ENCODE measurements around the gene SLC6A8. TPM values are rescaled to one million over a fixed set of nuclear protein-coding genes. Genes with fewer than 3 reads are reported as not detected.
A peak's percentile ranks its signal among the peaks of the same experiment; 100 is the strongest.

SLC6A8 gene
- total RNA-seq, 1 donor from 2014 or later = 13.0 TPM

DNA sequence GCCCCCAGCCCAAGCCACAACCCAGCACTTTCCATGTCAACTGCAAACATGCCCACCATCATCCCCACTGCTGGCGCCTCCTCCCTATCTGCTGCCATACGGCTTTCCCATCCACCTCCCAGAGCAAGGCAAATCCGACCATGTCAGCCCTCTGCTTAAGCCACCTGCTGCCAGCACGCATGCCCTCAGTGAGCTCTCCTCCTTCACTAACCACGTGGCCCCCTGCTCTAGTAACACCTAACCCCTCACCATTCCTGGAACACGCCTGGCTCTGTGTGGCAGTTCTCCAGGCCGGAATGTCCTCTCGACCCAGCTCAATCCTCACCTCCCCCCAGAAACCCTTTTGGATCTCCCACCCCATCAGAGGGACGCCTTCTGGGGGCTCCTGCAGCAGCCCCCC lies 19.1 kb downstream of the SLC6A8 start:
- peak overlapping the region; percentile 83 to 90 (median 86) for H3K9ac ChIP-seq (ENCODE audit: low read depth in 1 of 3, low read length in 3 of 3)
- H3K36me3 ChIP-seq (ENCODE audit: control insufficient read depth in 3 of 3, insufficient read depth in 3 of 3, low read length in 3 of 3) = peaks cover 0 to 4% (median 0%) of the 10 kb centered on the region in 3 donors
- no peaks in the 10 kb centered on the region for H3K27me3 ChIP-seq (ENCODE audit: control insufficient read depth in 3 of 3, insufficient read depth in 3 of 3, low read length in 3 of 3)
- H3K4me1 ChIP-seq (ENCODE audit: control insufficient read depth in 3 of 3, insufficient read depth in 3 of 3, low read length in 3 of 3) = peaks cover 23 to 81% (median 57%) of the 10 kb centered on the region in 3 donors
- peak overlapping the region; percentile 59 to 76 (median 69) for H3K4me3 ChIP-seq (ENCODE audit: low read length in 3 of 3)
- no peaks in the 10 kb centered on the region for H3K9me3 ChIP-seq (ENCODE audit: control insufficient read depth in 3 of 3, low read length in 3 of 3)
- peak overlapping the region; percentile 92 for H3K27ac ChIP-seq (ENCODE audit: low read depth, low read length)

DNA sequence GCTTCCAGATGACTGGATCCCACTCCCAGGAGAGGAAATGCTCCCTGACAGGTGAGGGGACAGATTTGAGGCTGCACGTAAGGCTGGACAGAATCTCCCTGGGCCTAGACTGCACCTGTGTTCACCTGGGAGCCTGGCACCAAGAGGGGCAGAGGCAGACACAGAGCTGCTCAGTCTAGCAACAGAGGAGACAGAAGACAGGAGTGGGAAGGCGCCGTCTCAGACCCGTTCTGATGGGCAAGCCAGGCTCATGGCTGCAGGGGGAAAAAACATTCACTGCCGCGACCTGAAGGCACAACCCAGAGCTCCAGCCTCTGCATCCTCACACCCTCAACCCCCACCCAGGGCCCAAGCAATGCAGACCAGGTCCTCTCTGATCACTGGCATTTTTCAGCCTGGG lies 19.7 kb downstream of the SLC6A8 start:
- peak overlapping the region; percentile 33 to 90 (median 83) for H3K9ac ChIP-seq (ENCODE audit: low read depth in 1 of 3, low read length in 3 of 3)
- H3K27ac ChIP-seq (ENCODE audit: low read depth, low read length) = peak overlapping the region; percentile 92
- H3K4me3 ChIP-seq (ENCODE audit: low read length in 3 of 3) = peak overlapping the region; percentile 48 to 76 (median 69)
- peaks cover 20 to 75% (median 51%) of the 10 kb centered on the region in 3 donors for H3K4me1 ChIP-seq (ENCODE audit: control insufficient read depth in 3 of 3, insufficient read depth in 3 of 3, low read length in 3 of 3)
- H3K27me3 ChIP-seq (ENCODE audit: control insufficient read depth in 3 of 3, insufficient read depth in 3 of 3, low read length in 3 of 3) = no peaks in the 10 kb centered on the region
- H3K9me3 ChIP-seq (ENCODE audit: control insufficient read depth in 3 of 3, low read length in 3 of 3) = no peaks in the 10 kb centered on the region
- peaks cover 0 to 4% (median 0%) of the 10 kb centered on the region in 3 donors for H3K36me3 ChIP-seq (ENCODE audit: control insufficient read depth in 3 of 3, insufficient read depth in 3 of 3, low read length in 3 of 3)

DNA sequence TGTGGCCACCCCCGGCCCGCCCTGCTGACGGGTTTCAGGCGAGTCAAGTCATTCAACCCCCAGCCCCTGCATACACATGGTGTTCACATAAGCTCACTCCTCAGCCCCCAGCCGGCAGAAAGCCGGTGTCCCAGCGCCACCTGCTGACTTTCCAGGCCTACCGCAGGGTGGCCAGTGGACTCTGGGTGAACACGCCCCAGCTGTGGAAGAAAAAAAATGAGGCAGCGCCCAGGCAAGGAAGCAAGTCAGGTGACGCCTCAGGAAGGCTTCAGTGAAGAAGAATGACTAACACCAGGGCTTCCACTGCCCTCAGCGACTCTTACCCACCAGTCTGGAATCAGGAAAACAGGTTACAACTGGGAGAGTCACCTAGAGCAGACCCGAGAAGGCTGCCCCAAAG lies 20.7 kb downstream of the SLC6A8 start:
- peak overlapping the region in 2 of 3 donors; percentile 33 to 90 for H3K9ac ChIP-seq (ENCODE audit: low read depth in 1 of 3, low read length in 3 of 3)
- H3K36me3 ChIP-seq (ENCODE audit: control insufficient read depth in 3 of 3, insufficient read depth in 3 of 3, low read length in 3 of 3) = peaks cover 0 to 4% (median 2%) of the 10 kb centered on the region in 3 donors
- no peaks in the 10 kb centered on the region for H3K9me3 ChIP-seq (ENCODE audit: control insufficient read depth in 3 of 3, low read length in 3 of 3)
- peaks cover 18 to 66% (median 43%) of the 10 kb centered on the region in 3 donors for H3K4me1 ChIP-seq (ENCODE audit: control insufficient read depth in 3 of 3, insufficient read depth in 3 of 3, low read length in 3 of 3)
- no peaks in the 10 kb centered on the region for H3K27me3 ChIP-seq (ENCODE audit: control insufficient read depth in 3 of 3, insufficient read depth in 3 of 3, low read length in 3 of 3)
- peak overlapping the region in 1 of 3 donors; percentile 2 for H3K4me3 ChIP-seq (ENCODE audit: low read length in 3 of 3)
- peak overlapping the region; percentile 18 for H3K27ac ChIP-seq (ENCODE audit: low read depth, low read length)

- H3K9ac ChIP-seq (ENCODE audit: low read depth in 1 of 3, low read length in 3 of 3) = peak overlapping the region in 1 of 3 donors; percentile 57
- no peak overlapping the region for H3K4me3 ChIP-seq (ENCODE audit: low read length in 3 of 3)
- no peaks in the 10 kb centered on the region for H3K27me3 ChIP-seq (ENCODE audit: control insufficient read depth in 3 of 3, insufficient read depth in 3 of 3, low read length in 3 of 3)
- H3K9me3 ChIP-seq (ENCODE audit: control insufficient read depth in 3 of 3, low read length in 3 of 3) = no peaks in the 10 kb centered on the region
- H3K36me3 ChIP-seq (ENCODE audit: control insufficient read depth in 3 of 3, insufficient read depth in 3 of 3, low read length in 3 of 3) = peaks cover 0 to 9% (median 8%) of the 10 kb centered on the region in 3 donors
- no peak overlapping the region for H3K27ac ChIP-seq (ENCODE audit: low read depth, low read length)
- H3K4me1 ChIP-seq (ENCODE audit: control insufficient read depth in 3 of 3, insufficient read depth in 3 of 3, low read length in 3 of 3) = peaks cover 9 to 50% (median 32%) of the 10 kb centered on the region in 3 donors
These were observed 22.3 kb downstream of the SLC6A8 start for GRCh38 chrX:153709726-153710674.

DNA sequence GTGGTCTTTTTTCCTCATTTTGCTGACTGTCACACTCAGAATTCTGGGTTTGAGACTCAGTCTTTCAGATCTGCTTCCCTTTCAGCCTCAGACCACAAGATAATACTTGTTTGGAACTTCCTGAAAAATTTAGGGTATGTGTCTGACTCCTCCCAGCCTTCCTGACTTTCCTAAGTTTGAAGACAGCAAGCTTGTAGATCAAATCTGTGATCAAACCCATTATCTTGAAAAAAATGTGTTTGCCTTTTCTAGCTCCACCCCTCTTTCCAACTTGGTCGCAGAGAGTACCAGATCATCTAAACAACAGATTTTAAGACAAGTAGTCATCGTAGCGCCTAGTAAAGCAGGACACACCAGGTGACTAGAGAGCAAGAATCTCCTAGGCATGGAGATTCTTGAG lies 26.5 kb downstream of the SLC6A8 start:
- Histone ChIP-seq H3K27ac (ENCODE audit: low read depth, low read length) (no peak overlapping the region), H3K4me3 (ENCODE audit: low read length in 3 of 3) (no peak overlapping the region), H3K9ac (ENCODE audit: low read depth in 1 of 3, low read length in 3 of 3) (no peak overlapping the region), H3K4me1 (ENCODE audit: control insufficient read depth in 3 of 3, insufficient read depth in 3 of 3, low read length in 3 of 3) (peaks cover 3 to 20% (median 20%) of the 10 kb centered on the region in 3 donors), H3K9me3 (ENCODE audit: control insufficient read depth in 3 of 3, low read length in 3 of 3) (no peaks in the 10 kb centered on the region), H3K27me3 (ENCODE audit: control insufficient read depth in 3 of 3, insufficient read depth in 3 of 3, low read length in 3 of 3) (no peaks in the 10 kb centered on the region), H3K36me3 (ENCODE audit: control insufficient read depth in 3 of 3, insufficient read depth in 3 of 3, low read length in 3 of 3) (peaks cover 6 to 24% (median 17%) of the 10 kb centered on the region in 3 donors)

- Histone ChIP-seq H3K36me3 (ENCODE audit: control insufficient read depth in 3 of 3, insufficient read depth in 3 of 3, low read length in 3 of 3) (peaks cover 20 to 39% (median 29%) of the 10 kb centered on the region in 3 donors), H3K9ac (ENCODE audit: low read depth in 1 of 3, low read length in 3 of 3) (no peak overlapping the region), H3K9me3 (ENCODE audit: control insufficient read depth in 3 of 3, low read length in 3 of 3) (no peaks in the 10 kb centered on the region), H3K27me3 (ENCODE audit: control insufficient read depth in 3 of 3, insufficient read depth in 3 of 3, low read length in 3 of 3) (no peaks in the 10 kb centered on the region), H3K4me1 (ENCODE audit: control insufficient read depth in 3 of 3, insufficient read depth in 3 of 3, low read length in 3 of 3) (peaks cover 0 to 6% (median 2%) of the 10 kb centered on the region in 3 donors), H3K27ac (ENCODE audit: low read depth, low read length) (no peak overlapping the region), H3K4me3 (ENCODE audit: low read length in 3 of 3) (no peak overlapping the region)
These were observed 29.7 kb downstream of the SLC6A8 start for GRCh38 chrX:153717445-153717844.

GRCh38 chrX:153719238-153719637 lies 31.5 kb downstream of the SLC6A8 start:
- Histone ChIP-seq H3K27ac (ENCODE audit: low read depth, low read length) (no peak overlapping the region), H3K4me3 (ENCODE audit: low read length in 3 of 3) (no peak overlapping the region), H3K9ac (ENCODE audit: low read depth in 1 of 3, low read length in 3 of 3) (no peak overlapping the region), H3K4me1 (ENCODE audit: control insufficient read depth in 3 of 3, insufficient read depth in 3 of 3, low read length in 3 of 3) (peaks cover 9 to 15% (median 12%) of the 10 kb centered on the region in 3 donors), H3K9me3 (ENCODE audit: control insufficient read depth in 3 of 3, low read length in 3 of 3) (no peaks in the 10 kb centered on the region), H3K36me3 (ENCODE audit: control insufficient read depth in 3 of 3, insufficient read depth in 3 of 3, low read length in 3 of 3) (peaks cover 20 to 37% (median 29%) of the 10 kb centered on the region in 3 donors), H3K27me3 (ENCODE audit: control insufficient read depth in 3 of 3, insufficient read depth in 3 of 3, low read length in 3 of 3) (no peaks in the 10 kb centered on the region)

GRCh38 chrX:153719701-153720100 lies 32.0 kb downstream of the SLC6A8 start:
- Histone ChIP-seq H3K9me3 (ENCODE audit: control insufficient read depth in 3 of 3, low read length in 3 of 3) (no peaks in the 10 kb centered on the region), H3K4me1 (ENCODE audit: control insufficient read depth in 3 of 3, insufficient read depth in 3 of 3, low read length in 3 of 3) (peaks cover 9 to 15% (median 12%) of the 10 kb centered on the region in 3 donors), H3K9ac (ENCODE audit: low read depth in 1 of 3, low read length in 3 of 3) (no peak overlapping the region), H3K36me3 (ENCODE audit: control insufficient read depth in 3 of 3, insufficient read depth in 3 of 3, low read length in 3 of 3) (peaks cover 20 to 37% (median 27%) of the 10 kb centered on the region in 3 donors), H3K4me3 (ENCODE audit: low read length in 3 of 3) (no peak overlapping the region), H3K27ac (ENCODE audit: low read depth, low read length) (no peak overlapping the region), H3K27me3 (ENCODE audit: control insufficient read depth in 3 of 3, insufficient read depth in 3 of 3, low read length in 3 of 3) (no peaks in the 10 kb centered on the region)

DNA sequence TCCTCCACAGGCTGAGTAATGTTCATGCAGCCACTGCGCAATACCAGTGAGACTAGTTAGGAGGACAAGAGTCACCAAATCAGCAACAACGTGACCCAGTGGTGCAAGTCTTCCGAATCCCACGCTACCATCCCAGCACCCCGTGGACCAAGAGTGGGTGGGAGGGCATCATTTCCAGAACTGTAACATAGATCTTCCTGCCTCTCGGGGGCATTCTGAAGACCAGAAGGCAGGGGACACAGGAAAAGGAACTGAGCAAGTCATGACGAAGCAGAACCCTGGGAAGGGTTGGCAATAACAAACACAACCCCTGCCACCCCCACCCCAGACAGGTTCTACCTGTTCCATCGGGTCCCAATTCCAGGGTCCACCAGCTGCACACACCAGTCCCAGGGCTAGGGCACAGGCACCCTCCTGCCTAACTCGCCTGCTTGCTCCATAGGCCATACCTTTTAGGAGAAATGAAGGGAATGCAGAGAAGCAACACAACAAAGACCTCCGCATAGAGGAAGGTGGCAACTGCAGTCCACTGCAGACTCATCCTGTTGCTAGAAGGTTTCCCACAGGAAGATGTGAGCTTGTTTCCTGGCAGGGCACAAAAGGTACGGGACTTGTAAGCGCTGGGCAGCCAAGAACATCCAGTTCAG lies 35.1 kb downstream of the SLC6A8 start:
- peak overlapping the region; percentile 69 to 83 (median 80) for H3K9ac ChIP-seq (ENCODE audit: low read depth in 1 of 3, low read length in 3 of 3)
- no peaks in the 10 kb centered on the region for H3K9me3 ChIP-seq (ENCODE audit: control insufficient read depth in 3 of 3, low read length in 3 of 3)
- H3K27ac ChIP-seq (ENCODE audit: low read depth, low read length) = peak overlapping the region; percentile 92
- no peaks in the 10 kb centered on the region for H3K27me3 ChIP-seq (ENCODE audit: control insufficient read depth in 3 of 3, insufficient read depth in 3 of 3, low read length in 3 of 3)
- peaks cover 35 to 46% (median 42%) of the 10 kb centered on the region in 3 donors for H3K4me1 ChIP-seq (ENCODE audit: control insufficient read depth in 3 of 3, insufficient read depth in 3 of 3, low read length in 3 of 3)
- H3K36me3 ChIP-seq (ENCODE audit: control insufficient read depth in 3 of 3, insufficient read depth in 3 of 3, low read length in 3 of 3) = peaks cover 15 to 25% (median 18%) of the 10 kb centered on the region in 3 donors
- H3K4me3 ChIP-seq (ENCODE audit: low read length in 3 of 3) = peak overlapping the region; percentile 62 to 69 (median 67)

Measured in skeletal muscle tissue (tissue), 4 donors.